H9 (cell line): Measurements from ENCODE around the gene TMTC2. TPM values are rescaled to one million over a fixed set of nuclear protein-coding genes. Genes with fewer than 3 reads are reported as not detected.

ENCODE experiments used
- DNase-seq: peaks from one replicate; pipeline ENCODE4 v3.0.0-alpha.2; 2017
- H2AFZ ChIP-seq: one replicate; pipeline ENCODE4 v1.6.1; 2013; ENCODE audit warnings: mild to moderate bottlenecking, low read length, control low read depth, moderate library complexity
- H2AK5ac ChIP-seq: 2 replicates; pipeline ENCODE4 v1.6.1; 2013; ENCODE audit warnings: low read length, control low read depth, mixed read lengths; ENCODE audit not compliant: insufficient read length
- H2BK120ac ChIP-seq: one replicate; pipeline ENCODE4 v1.6.1; 2013; ENCODE audit warnings: low read depth, mild to moderate bottlenecking, low read length, control low read depth, inconsistent platforms; ENCODE audit not compliant: poor library complexity, severe bottlenecking
- H2BK12ac ChIP-seq: 2 replicates; pipeline ENCODE4 v1.6.1; 2013; ENCODE audit warnings: low read length, control low read depth, mixed read lengths, low read depth; ENCODE audit not compliant: insufficient read length
- H2BK15ac ChIP-seq: 2 replicates; pipeline ENCODE4 v1.6.1; 2013; ENCODE audit warnings: low read depth, low read length, control low read depth
- H2BK20ac ChIP-seq: one replicate; pipeline ENCODE4 v1.6.1; 2013; ENCODE audit warnings: low read depth, mild to moderate bottlenecking, low read length, control low read depth, inconsistent platforms; ENCODE audit not compliant: poor library complexity, severe bottlenecking
- H2BK5ac ChIP-seq: 2 replicates; pipeline ENCODE4 v1.6.1; 2013; ENCODE audit warnings: low read length, control low read depth, mixed read lengths; ENCODE audit not compliant: insufficient read length
- H3K14ac ChIP-seq: 2 replicates; pipeline ENCODE4 v1.6.1; 2013; ENCODE audit warnings: low read length, control low read depth; ENCODE audit not compliant: insufficient read depth
- H3K18ac ChIP-seq: 2 replicates; pipeline ENCODE4 v1.6.1; 2013; ENCODE audit warnings: low read depth, mild to moderate bottlenecking, mixed read lengths, low read length, control low read depth; ENCODE audit not compliant: insufficient read length
- H3K23ac ChIP-seq: 2 replicates; pipeline ENCODE4 v1.6.1; 2013; ENCODE audit warnings: low read length, control low read depth, mixed read lengths, low read depth; ENCODE audit not compliant: insufficient read length
- H3K23me2 ChIP-seq: 2 replicates; pipeline ENCODE4 v1.6.1; 2013; ENCODE audit warnings: low read depth, mild to moderate bottlenecking, mixed read lengths, low read length, control low read depth; ENCODE audit not compliant: insufficient read length, poor library complexity, severe bottlenecking
- H3K27ac ChIP-seq: 2 replicates; pipeline ENCODE4 v1.5.1; 2013; ENCODE audit warnings: low read length, control low read depth, mixed read lengths, low read depth; ENCODE audit not compliant: insufficient read length
- H3K27me3 ChIP-seq: 2 replicates; pipeline ENCODE4 v1.6.1; 2013; ENCODE audit warnings: low read length, control low read depth, inconsistent platforms; ENCODE audit not compliant: insufficient read depth
- H3K4ac ChIP-seq: 2 replicates; pipeline ENCODE4 v1.6.1; 2013; ENCODE audit warnings: low read depth, mild to moderate bottlenecking, control low read depth, inconsistent platforms, low read length, moderate library complexity
- H3K4me1 ChIP-seq: 2 replicates; pipeline ENCODE4 v1.6.1; 2013; ENCODE audit warnings: low read length, control low read depth, inconsistent platforms; ENCODE audit not compliant: insufficient read depth
- H3K4me2 ChIP-seq: 2 replicates; pipeline ENCODE4 v1.6.1; 2013; ENCODE audit warnings: low read length, control low read depth, mixed read lengths; ENCODE audit not compliant: insufficient read length, insufficient read depth
- H3K56ac ChIP-seq: 2 replicates; pipeline ENCODE4 v1.6.1; 2013; ENCODE audit warnings: low read depth, mild to moderate bottlenecking, mixed read lengths, low read length, control low read depth; ENCODE audit not compliant: insufficient read length
- H3K79me1 ChIP-seq: 2 replicates; pipeline ENCODE4 v1.6.1; 2013; ENCODE audit warnings: low read depth, mild to moderate bottlenecking, moderate library complexity, low read length, control low read depth, inconsistent platforms; ENCODE audit not compliant: insufficient read depth, poor library complexity, severe bottlenecking
- H3K79me2 ChIP-seq: 2 replicates; pipeline ENCODE4 v1.6.1; 2013; ENCODE audit warnings: low read length, control low read depth, inconsistent platforms; ENCODE audit not compliant: insufficient read depth
- H3K9ac ChIP-seq: 2 replicates; pipeline ENCODE4 v1.6.1; 2013; ENCODE audit warnings: low read length, control low read depth, mixed read lengths; ENCODE audit not compliant: insufficient read length; ENCODE audit errors: extremely low read depth
- H3K9me3 ChIP-seq: one replicate; pipeline ENCODE4 v1.6.1; 2013; ENCODE audit warnings: low read depth, low read length, inconsistent platforms; ENCODE audit not compliant: control insufficient read depth
- H3T11ph ChIP-seq: one replicate; pipeline ENCODE4 v1.6.1; 2013; ENCODE audit warnings: mild to moderate bottlenecking, low read length, control low read depth, inconsistent platforms
- H4K20me1 ChIP-seq: one replicate; pipeline ENCODE4 v1.6.1; 2013; ENCODE audit not compliant: control insufficient read depth, insufficient read length, insufficient read depth
- H4K5ac ChIP-seq: 2 replicates; pipeline ENCODE4 v1.6.1; 2013; ENCODE audit warnings: low read depth, mild to moderate bottlenecking, mixed read lengths, low read length, control low read depth; ENCODE audit not compliant: insufficient read length
- H4K8ac ChIP-seq: replicated peaks from 2 replicates; pipeline ENCODE4 v1.6.1; 2013; ENCODE audit warnings: low read length, control low read depth, mixed read lengths, low read depth; ENCODE audit not compliant: insufficient read length
- H4K91ac ChIP-seq: 2 replicates; pipeline ENCODE4 v1.6.1; 2013; ENCODE audit warnings: low read depth, mild to moderate bottlenecking, moderate library complexity, mixed read lengths, low read length, control low read depth; ENCODE audit not compliant: insufficient read length
- H3K27ac Mint-ChIP-seq, 3 experiments: 2 replicates in 2 of 3; 3 replicates in 1 of 3; pipeline ENCODE4 v1.8.0; 2020 to 2021; ENCODE audit warnings: mixed read lengths in 3 of 3, mild to moderate bottlenecking in 1 of 3, moderate library complexity in 1 of 3
- H3K27me3 Mint-ChIP-seq: 2 replicates; pipeline ENCODE4 v1.8.0; 2021; ENCODE audit warnings: low read depth, mild to moderate bottlenecking, moderate library complexity, mixed read lengths
- H3K36me3 Mint-ChIP-seq, 3 experiments: 2 replicates in 2 of 3; 3 replicates in 1 of 3; pipeline ENCODE4 v1.8.0; 2020 to 2021; ENCODE audit warnings: low read depth in 3 of 3, mixed read lengths in 3 of 3; ENCODE audit not compliant: insufficient read depth in 1 of 3
- H3K4me1 Mint-ChIP-seq, 2 experiments: 2 replicates each; pipeline ENCODE4 v1.8.0; 2020; ENCODE audit warnings: mixed read lengths in 2 of 2
- H3K4me3 Mint-ChIP-seq, 2 experiments: 2 replicates in 1 of 2; 3 replicates in 1 of 2; pipeline ENCODE4 v1.8.0; 2020 to 2021; ENCODE audit warnings: mild to moderate bottlenecking in 2 of 2, mixed read lengths in 2 of 2, moderate library complexity in 1 of 2
- H3K9me3 Mint-ChIP-seq, 2 experiments: 2 replicates in 1 of 2; 3 replicates in 1 of 2; pipeline ENCODE4 v1.8.0; 2020; ENCODE audit warnings: mild to moderate bottlenecking in 2 of 2, mixed read lengths in 2 of 2, moderate library complexity in 1 of 2
- WGBS: extraction: QIAGEN DNeasy Blood & Tissue Kit; methylation state at CpG from one replicate; pipeline ENCODE4 v1.1.7; 2013; ENCODE audit warnings: missing lambda C conversion rate, low lambda C conversion rate, mixed read lengths; ENCODE audit not compliant: insufficient read length; ENCODE audit errors: extremely low coverage; 5-methylcytosine and 5-hydroxymethylcytosine counted together
- total RNA-seq: library from RNA; stranded (reverse); gene quantifications from 2 replicates; pipeline ENCODE4 v1.2.1, GENCODE V29; 2021
- TF ChIP-seq, protein P1 (sequence below): fragments of 200-600 bp; sonication (generic); conservative IDR thresholded peaks from 3 replicates; pipeline ENCODE4 v1.8.0; 2021; ENCODE audit warnings: antibody characterized with exemption, mild to moderate bottlenecking

The TMTC2 gene
- total RNA-seq, 1 experiment from 2014 or later: 3.1 TPM

DNA sequence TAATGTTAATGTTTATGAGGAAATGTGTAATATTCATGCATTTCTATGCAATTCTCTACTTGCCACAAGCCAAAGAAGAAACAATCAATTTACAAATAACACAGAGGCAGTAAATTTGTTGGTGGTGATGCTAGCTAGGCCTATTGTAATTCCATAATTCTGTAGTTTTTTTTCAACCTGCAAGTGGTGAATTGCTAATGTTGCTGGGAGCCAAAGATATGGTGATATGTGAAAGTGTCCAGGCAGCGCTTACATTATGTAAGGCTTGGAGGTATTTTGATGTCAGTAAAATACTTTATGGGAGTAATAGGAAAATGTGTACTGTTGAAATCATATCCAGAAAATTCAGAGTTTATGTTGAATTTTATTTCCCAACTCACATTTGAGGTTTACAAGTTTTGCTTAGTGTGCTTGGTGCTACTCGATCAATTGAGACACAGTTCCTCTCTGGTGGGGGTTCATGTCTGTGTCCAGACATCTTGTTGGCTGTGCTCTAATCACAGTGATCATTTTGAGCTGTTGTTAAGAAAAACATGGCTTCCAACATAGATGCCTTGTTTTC lies 23.2 kb downstream of the TMTC2 start:
- Histone ChIP-seq H4K5ac (no peak overlapping the region), H2BK5ac (no peak overlapping the region), H4K20me1 (no peaks in the 10 kb centered on the region), H3K4me2 (no peak overlapping the region), H2BK12ac (no peak overlapping the region), H3K79me2 (no peaks in the 10 kb centered on the region), H4K8ac (no peak overlapping the region), H3K4me1 (peaks cover 8% of the 10 kb centered on the region; the same call in 1 of the 2 replicates), H3K14ac (no peak overlapping the region), H3K27me3 (no peaks in the 10 kb centered on the region), H3K79me1 (no peaks in the 10 kb centered on the region), H3K56ac (no peak overlapping the region), H2BK15ac (no peak overlapping the region), H3T11ph (no peak overlapping the region), H3K9ac (no peak overlapping the region), H3K27ac (no peak overlapping the region), H2AK5ac (no peak overlapping the region), H2AFZ (no peak overlapping the region), H3K23me2 (no peaks in the 10 kb centered on the region), H3K18ac (no peak overlapping the region), H4K91ac (no peak overlapping the region), H3K4ac (no peak overlapping the region), H3K9me3 (no peaks in the 10 kb centered on the region), H2BK20ac (no peak overlapping the region), H3K23ac (no peak overlapping the region), H2BK120ac (no peak overlapping the region)
- no peak for DNase-seq
- H3K4me1 Mint-ChIP-seq: peaks cover 19 to 26% of the 10 kb centered on the region in 2 experiments
- H3K27me3 Mint-ChIP-seq: no peaks in the 10 kb centered on the region
- H3K27ac Mint-ChIP-seq: no peak overlapping the region
- no peak overlapping the region for H3K4me3 Mint-ChIP-seq
- peaks cover 10 to 16% (median 11%) of the 10 kb centered on the region in 3 experiments; a peak in 6 of 7 replicates for H3K36me3 Mint-ChIP-seq
- no CpG with 5 or more reads among the region's 2 CpGs for WGBS
- TF ChIP-seq, protein P1, sequence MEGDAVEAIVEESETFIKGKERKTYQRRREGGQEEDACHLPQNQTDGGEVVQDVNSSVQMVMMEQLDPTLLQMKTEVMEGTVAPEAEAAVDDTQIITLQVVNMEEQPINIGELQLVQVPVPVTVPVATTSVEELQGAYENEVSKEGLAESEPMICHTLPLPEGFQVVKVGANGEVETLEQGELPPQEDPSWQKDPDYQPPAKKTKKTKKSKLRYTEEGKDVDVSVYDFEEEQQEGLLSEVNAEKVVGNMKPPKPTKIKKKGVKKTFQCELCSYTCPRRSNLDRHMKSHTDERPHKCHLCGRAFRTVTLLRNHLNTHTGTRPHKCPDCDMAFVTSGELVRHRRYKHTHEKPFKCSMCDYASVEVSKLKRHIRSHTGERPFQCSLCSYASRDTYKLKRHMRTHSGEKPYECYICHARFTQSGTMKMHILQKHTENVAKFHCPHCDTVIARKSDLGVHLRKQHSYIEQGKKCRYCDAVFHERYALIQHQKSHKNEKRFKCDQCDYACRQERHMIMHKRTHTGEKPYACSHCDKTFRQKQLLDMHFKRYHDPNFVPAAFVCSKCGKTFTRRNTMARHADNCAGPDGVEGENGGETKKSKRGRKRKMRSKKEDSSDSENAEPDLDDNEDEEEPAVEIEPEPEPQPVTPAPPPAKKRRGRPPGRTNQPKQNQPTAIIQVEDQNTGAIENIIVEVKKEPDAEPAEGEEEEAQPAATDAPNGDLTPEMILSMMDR: no peak
- H3K9me3 Mint-ChIP-seq: peaks cover 4% of the 10 kb centered on the region in 2 experiments; a peak in 2 of 5 replicates
